ENCODE data around the gene MTFMT. TPM values are rescaled to one million over a fixed set of nuclear protein-coding genes. Genes with fewer than 3 reads are reported as not detected.

Gene MTFMT
- total and polyA plus RNA-seq, 2 of the 13 experiments (the other 11 are each of a cell fraction or from before 2014, with no cell fraction given): 9.9 to 23.2 TPM

DNA sequence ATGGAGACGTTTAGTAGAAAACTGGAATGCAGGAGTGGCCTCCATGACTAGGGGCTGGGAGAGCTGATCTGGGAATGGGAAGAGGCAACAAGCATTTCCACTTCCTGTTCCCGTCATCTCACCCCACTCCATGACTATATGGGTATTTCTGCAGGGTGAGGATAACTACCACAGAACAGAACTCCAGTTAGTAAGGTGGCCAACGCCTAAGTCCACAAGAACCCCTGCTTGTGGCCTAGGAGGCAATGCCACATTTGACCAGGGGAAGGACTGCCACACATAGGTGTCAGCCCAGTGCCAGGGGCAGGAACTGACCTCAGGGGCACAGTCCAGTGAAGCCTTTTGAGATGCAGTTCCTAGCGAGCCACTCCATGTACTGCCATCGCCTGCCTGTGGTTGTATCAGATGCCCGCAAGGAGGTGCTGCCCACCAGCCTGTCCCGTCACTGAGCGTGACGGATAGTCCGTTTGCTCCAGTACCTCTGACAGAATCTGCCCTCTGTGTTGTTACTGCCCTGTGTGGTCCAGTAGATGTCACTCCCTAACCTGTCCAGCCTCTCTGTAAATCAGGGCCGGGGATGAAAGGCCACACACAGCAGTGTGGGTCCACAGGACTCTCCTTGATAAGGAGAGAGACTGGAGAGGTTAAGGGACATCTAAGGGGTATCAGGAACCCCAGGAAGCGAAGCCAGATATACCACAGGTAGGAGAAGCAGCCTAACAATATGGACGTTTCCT, 3.5 kb upstream of the MTFMT start (continued):
- TF ChIP-seq BHLHE40 (IDR thresholded peaks at IDR 0.05; ENCODE audit: low read length): 0 out of 2 replicates have a peak, but pooled peaks have one; percentile 28
- TF ChIP-seq ZSCAN21 (CRISPR knock-in tag; IDR thresholded peaks at IDR 0.05; ENCODE audit: borderline replicate concordance): peak; percentile 53; the same call in 1 of the 2 replicates
- TF ChIP-seq, protein P1, sequence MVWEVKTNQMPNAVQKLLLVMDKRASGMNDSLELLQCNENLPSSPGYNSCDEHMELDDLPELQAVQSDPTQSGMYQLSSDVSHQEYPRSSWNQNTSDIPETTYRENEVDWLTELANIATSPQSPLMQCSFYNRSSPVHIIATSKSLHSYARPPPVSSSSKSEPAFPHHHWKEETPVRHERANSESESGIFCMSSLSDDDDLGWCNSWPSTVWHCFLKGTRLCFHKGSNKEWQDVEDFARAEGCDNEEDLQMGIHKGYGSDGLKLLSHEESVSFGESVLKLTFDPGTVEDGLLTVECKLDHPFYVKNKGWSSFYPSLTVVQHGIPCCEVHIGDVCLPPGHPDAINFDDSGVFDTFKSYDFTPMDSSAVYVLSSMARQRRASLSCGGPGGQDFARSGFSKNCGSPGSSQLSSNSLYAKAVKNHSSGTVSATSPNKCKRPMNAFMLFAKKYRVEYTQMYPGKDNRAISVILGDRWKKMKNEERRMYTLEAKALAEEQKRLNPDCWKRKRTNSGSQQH (CRISPR knock-in tag; IDR thresholded peaks at IDR 0.05; ENCODE audit: low read depth): peak; percentile 59; the same call in 1 of the 2 replicates
- TF ChIP-seq, protein P2, sequence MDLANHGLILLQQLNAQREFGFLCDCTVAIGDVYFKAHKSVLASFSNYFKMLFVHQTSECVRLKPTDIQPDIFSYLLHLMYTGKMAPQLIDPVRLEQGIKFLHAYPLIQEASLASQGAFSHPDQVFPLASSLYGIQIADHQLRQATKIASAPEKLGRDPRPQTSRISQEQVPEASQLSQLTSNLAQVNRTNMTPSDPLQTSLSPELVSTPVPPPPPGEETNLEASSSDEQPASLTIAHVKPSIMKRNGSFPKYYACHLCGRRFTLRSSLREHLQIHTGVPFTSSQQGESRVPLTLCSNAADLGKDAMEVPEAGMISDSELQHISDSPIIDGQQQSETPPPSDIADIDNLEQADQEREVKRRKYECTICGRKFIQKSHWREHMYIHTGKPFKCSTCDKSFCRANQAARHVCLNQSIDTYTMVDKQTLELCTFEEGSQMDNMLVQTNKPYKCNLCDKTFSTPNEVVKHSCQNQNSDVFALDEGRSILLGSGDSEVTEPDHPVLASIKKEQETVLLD (CRISPR knock-in tag; IDR thresholded peaks at IDR 0.05; ENCODE audit: low read depth): no peak; the same call in 1 of the 2 replicates
- peak; percentile 42; the same call in 1 of the 2 replicates for TF ChIP-seq TAF1 (CRISPR knock-in tag; IDR thresholded peaks at IDR 0.05)
- peak; percentile 67; the same call in 1 of the 2 replicates for TF ChIP-seq YEATS2 (CRISPR knock-in tag; IDR thresholded peaks at IDR 0.05; ENCODE audit: borderline replicate concordance)
- TF ChIP-seq, protein P3, sequence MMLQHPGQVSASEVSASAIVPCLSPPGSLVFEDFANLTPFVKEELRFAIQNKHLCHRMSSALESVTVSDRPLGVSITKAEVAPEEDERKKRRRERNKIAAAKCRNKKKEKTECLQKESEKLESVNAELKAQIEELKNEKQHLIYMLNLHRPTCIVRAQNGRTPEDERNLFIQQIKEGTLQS (CRISPR knock-in tag; IDR thresholded peaks at IDR 0.05): 0 out of 2 replicates have a peak, but pooled peaks have one; percentile 26
- TF ChIP-seq, protein P4, sequence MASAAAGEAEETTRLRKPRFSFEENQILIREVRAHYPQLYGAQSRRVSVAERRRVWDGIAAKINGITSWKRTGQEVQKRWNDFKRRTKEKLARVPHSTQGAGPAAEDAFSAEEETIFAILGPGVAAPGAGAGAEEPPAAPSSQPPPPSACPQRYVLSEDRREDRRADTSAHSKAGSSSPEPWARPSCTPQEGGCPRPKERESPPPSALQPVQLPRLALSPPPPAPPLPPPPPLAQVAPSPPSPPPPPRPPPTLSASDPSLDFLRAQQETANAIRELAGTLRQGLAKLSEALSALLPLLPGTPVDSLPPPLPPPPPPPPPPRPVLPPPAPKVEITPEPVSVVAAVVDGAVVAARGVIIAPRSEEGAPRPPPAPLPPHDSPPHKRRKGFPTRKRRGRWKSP (CRISPR knock-in tag; IDR thresholded peaks at IDR 0.05): peak; percentile 77
- no peak for TF ChIP-seq ZFAT (CRISPR knock-in tag; conservative IDR thresholded peaks at IDR 0.05)
- no peak for TF ChIP-seq ZSCAN20 (CRISPR knock-in tag; IDR thresholded peaks at IDR 0.05; ENCODE audit: borderline replicate concordance)
- TF ChIP-seq ZNF264 (CRISPR knock-in tag; IDR thresholded peaks at IDR 0.05): 0 out of 2 replicates have a peak, but pooled peaks have one; percentile 21
- TF ChIP-seq ADNP (CRISPR knock-in tag; IDR thresholded peaks at IDR 0.05): peak; percentile 7; the same call in 1 of the 2 replicates
- peak; percentile 59; the same call in 1 of the 2 replicates for TF ChIP-seq ZNF292 (CRISPR knock-in tag; IDR thresholded peaks at IDR 0.05; ENCODE audit: borderline replicate concordance, low read depth)
- peak; percentile 58; the same call in 1 of the 2 replicates for TF ChIP-seq MIXL1 (CRISPR knock-in tag; IDR thresholded peaks at IDR 0.05)
- no peak for TF ChIP-seq BCLAF1 (IDR thresholded peaks at IDR 0.05)
- no peak for TF ChIP-seq NFE2 (CRISPR knock-in tag; IDR thresholded peaks at IDR 0.05)
- TF ChIP-seq SOX13 (IDR thresholded peaks at IDR 0.05): no peak
- TF ChIP-seq SOX13 (CRISPR knock-in tag; conservative IDR thresholded peaks at IDR 0.05 in 1 of 2, IDR thresholded peaks at IDR 0.05 in 1 of 2): peak in 1 of 2 experiments; percentile 54; a peak in 1 of 4 replicates
- no peak for TF ChIP-seq JARID2 (CRISPR knock-in tag; IDR thresholded peaks at IDR 0.05; ENCODE audit: insufficient replicate concordance)
- peak; percentile 76; the same call in 1 of the 2 replicates for TF ChIP-seq MEIS2 (CRISPR knock-in tag; IDR thresholded peaks at IDR 0.05)
- TF ChIP-seq ZNF44 (CRISPR knock-in tag; IDR thresholded peaks at IDR 0.05): no peak
